GM21515 (cell line): ENCODE data around the gene ESRRG.
A peak's percentile ranks its signal among the peaks of the same experiment; 100 is the strongest.
"Not testable (repeated sequence)": the region's sequence is repeated elsewhere in the genome, so short reads cannot be mapped to it uniquely, and the experiment has no call there.

ENCODE experiments used
- ATAC-seq: cut with Tn5 transposase; IDR thresholded peaks from one replicate; pipeline ENCODE4 v1.9.1; 2021; ENCODE audit not compliant: unreplicated experiment

Gene ESRRG

GRCh38 chr1:216705676-216706075 is 17.6 kb downstream of the ESRRG start:
- ATAC-seq, result no peak

- ATAC-seq, result not testable (repeated sequence)
Measured at GRCh38 chr1:216704065-216704464, 19.2 kb downstream of the ESRRG start.

GRCh38 chr1:216702170-216702569 is 21.1 kb downstream of the ESRRG start:
- peak; percentile 89 for ATAC-seq

GRCh38 chr1:216700779-216701178 is 22.4 kb downstream of the ESRRG start:
- no peak for ATAC-seq

- ATAC-seq, result no peak
Measured at GRCh38 chr1:216691710-216692109, 31.5 kb downstream of the ESRRG start.

GRCh38 chr1:216690603-216691002 is 32.6 kb downstream of the ESRRG start:
- ATAC-seq, result no peak

GRCh38 chr1:216688127-216688657 is 35.0 kb downstream of the ESRRG start:
- no peak for ATAC-seq

GRCh38 chr1:216686860-216687766 is 36.1 kb downstream of the ESRRG start:
- no peak for ATAC-seq

GRCh38 chr1:216682752-216683151 is 40.5 kb downstream of the ESRRG start:
- no peak for ATAC-seq

GRCh38 chr1:216679108-216679507 is 44.1 kb downstream of the ESRRG start:
- ATAC-seq, result no peak

- ATAC-seq, result no peak
Measured at GRCh38 chr1:216670118-216670883, 52.9 kb downstream of the ESRRG start.

GRCh38 chr1:216666441-216666840 is 56.8 kb downstream of the ESRRG start:
- ATAC-seq, result no peak

GRCh38 chr1:216665856-216666255 is 57.4 kb downstream of the ESRRG start:
- no peak for ATAC-seq

GRCh38 chr1:216665406-216665805 is 57.8 kb downstream of the ESRRG start:
- ATAC-seq, result no peak

- no peak for ATAC-seq
Measured at GRCh38 chr1:216662681-216663080, 60.5 kb downstream of the ESRRG start.

- ATAC-seq, result no peak
Measured at GRCh38 chr1:216660561-216660960, 62.7 kb downstream of the ESRRG start.

- ATAC-seq, result no peak
Measured at GRCh38 chr1:216653001-216653400, 70.2 kb downstream of the ESRRG start.

- ATAC-seq, result no peak
Measured at GRCh38 chr1:216651826-216652418, 71.3 kb downstream of the ESRRG start.

GRCh38 chr1:216643176-216643575 is 80.1 kb downstream of the ESRRG start:
- no peak for ATAC-seq

GRCh38 chr1:216641669-216642460 is 81.4 kb downstream of the ESRRG start:
- ATAC-seq, result no peak

- no peak for ATAC-seq
Measured at GRCh38 chr1:216640100-216640499, 83.1 kb downstream of the ESRRG start.
